PFSK-1 (cell line): Measurements from ENCODE around the gene BRDT.

Source experiments
- FOXP2 ChIP-seq: optimal IDR thresholded peaks from 2 replicates; pipeline ENCODE3; 2011; ENCODE audit warnings: borderline replicate concordance, control low read depth, inconsistent platforms; ENCODE audit not compliant: insufficient read depth; ENCODE audit errors: extremely low read length, extremely low read depth
- POLR2AphosphoS5 ChIP-seq: IDR thresholded peaks from 2 replicates; pipeline ENCODE4 v1.6.1; 2012; ENCODE audit warnings: low read depth, mild to moderate bottlenecking, control low read depth, low read length, moderate library complexity
- SIN3A ChIP-seq: IDR thresholded peaks from 2 replicates; pipeline ENCODE4 v1.6.1; 2012; ENCODE audit warnings: mild to moderate bottlenecking, low read length, moderate library complexity, borderline replicate concordance; ENCODE audit not compliant: insufficient read depth
- TAF1 ChIP-seq: IDR thresholded peaks from 2 replicates; pipeline ENCODE4 v1.6.1; 2012; ENCODE audit warnings: low read length, control low read depth, borderline replicate concordance; ENCODE audit not compliant: insufficient read depth
- TF ChIP-seq, protein P1 (sequence below), 2 experiments: IDR thresholded peaks; 2 replicates each; pipeline versions ENCODE4 v1.6.1 to v1.8.0; 2011 to 2012; ENCODE audit warnings: low read depth in 2 of 2, low read length in 2 of 2, control low read depth in 1 of 2, inconsistent platforms in 1 of 2, mild to moderate bottlenecking in 1 of 2, moderate library complexity in 1 of 2; ENCODE audit not compliant: insufficient read depth in 1 of 2

The BRDT gene

DNA sequence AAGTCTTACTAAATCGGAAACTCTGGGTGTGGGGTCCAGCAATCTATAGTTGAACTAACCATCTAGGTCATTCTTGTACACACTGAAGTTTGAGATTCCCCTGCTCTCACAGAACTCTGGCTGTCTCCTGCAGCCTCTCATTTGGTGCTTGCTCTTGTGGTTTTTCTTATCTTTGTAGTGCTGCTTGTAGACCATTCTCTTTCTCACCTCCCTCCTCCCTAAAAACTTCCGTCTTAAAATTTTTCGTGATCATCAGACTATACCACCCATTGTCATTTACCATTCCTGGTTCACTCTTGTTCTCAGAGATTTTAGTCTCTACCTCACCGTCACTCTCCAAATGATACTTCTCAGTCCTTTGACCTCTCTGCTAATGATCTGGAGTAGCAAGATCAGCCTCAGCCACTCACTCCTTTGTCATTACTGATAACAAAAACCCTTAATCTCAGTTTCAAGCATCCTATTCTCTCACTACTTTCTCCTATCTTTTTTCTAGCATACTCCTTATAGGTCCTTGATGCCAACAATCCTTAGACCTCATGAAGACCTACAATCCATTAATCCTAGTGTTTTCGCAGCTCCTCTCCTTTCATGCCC lies 67.6 kb downstream of the BRDT start:
- no peak for TF ChIP-seq TAF1
- no peak for TF ChIP-seq SIN3A
- TF ChIP-seq, protein P1, sequence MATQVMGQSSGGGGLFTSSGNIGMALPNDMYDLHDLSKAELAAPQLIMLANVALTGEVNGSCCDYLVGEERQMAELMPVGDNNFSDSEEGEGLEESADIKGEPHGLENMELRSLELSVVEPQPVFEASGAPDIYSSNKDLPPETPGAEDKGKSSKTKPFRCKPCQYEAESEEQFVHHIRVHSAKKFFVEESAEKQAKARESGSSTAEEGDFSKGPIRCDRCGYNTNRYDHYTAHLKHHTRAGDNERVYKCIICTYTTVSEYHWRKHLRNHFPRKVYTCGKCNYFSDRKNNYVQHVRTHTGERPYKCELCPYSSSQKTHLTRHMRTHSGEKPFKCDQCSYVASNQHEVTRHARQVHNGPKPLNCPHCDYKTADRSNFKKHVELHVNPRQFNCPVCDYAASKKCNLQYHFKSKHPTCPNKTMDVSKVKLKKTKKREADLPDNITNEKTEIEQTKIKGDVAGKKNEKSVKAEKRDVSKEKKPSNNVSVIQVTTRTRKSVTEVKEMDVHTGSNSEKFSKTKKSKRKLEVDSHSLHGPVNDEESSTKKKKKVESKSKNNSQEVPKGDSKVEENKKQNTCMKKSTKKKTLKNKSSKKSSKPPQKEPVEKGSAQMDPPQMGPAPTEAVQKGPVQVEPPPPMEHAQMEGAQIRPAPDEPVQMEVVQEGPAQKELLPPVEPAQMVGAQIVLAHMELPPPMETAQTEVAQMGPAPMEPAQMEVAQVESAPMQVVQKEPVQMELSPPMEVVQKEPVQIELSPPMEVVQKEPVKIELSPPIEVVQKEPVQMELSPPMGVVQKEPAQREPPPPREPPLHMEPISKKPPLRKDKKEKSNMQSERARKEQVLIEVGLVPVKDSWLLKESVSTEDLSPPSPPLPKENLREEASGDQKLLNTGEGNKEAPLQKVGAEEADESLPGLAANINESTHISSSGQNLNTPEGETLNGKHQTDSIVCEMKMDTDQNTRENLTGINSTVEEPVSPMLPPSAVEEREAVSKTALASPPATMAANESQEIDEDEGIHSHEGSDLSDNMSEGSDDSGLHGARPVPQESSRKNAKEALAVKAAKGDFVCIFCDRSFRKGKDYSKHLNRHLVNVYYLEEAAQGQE (IDR thresholded peaks at IDR 0.05; ENCODE audit: insufficient read depth in 1 of 2, low read depth in 2 of 2, low read length in 2 of 2), result no peak
- TF ChIP-seq FOXP2, result no peak
- no peak for TF ChIP-seq POLR2AphosphoS5

DNA sequence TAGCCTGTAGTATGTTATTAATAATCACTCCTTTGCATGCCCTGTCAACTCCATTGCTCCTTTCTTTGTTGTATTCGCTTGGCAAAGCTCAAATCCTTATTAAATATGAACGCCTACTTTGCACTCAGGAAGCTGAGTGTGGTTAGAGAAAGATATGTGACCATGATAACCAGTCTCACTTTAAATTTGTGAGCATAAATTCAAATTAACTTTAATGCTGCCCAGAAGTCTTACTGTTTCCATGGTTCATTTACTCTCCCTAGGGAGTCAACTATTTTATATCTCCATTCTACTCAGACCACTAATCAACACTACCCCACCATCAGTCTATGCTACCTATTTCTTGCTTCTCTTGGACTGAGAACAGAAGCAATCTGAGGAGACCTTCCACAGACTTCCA lies 68.5 kb downstream of the BRDT start:
- TF ChIP-seq TAF1 (no peak), SIN3A (no peak), FOXP2 (no peak), POLR2AphosphoS5 (no peak)
- TF ChIP-seq, protein P1 (IDR thresholded peaks at IDR 0.05; ENCODE audit: insufficient read depth in 1 of 2, low read depth in 2 of 2, low read length in 2 of 2), result no peak

DNA sequence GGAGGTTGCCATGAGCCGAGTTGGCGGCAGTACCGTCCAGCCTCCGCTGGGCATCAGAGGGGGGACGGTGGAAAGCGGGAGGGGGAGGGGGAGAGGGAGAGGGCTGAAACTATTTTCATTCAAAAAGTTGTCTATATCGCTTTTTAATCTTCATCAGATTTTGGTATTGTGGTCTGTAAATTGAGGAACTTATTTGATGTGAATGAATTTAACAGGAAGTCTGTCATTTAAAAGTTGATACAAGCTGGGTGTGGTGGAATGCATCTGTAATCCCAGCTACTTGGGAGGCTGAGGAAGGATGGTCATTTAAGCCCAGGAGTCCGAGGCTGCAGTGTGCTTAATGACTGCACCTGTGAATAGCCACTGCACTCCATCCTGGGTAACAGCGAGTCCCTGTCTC lies 77.6 kb downstream of the BRDT start:
- no peak for TF ChIP-seq FOXP2
- TF ChIP-seq, protein P1 (IDR thresholded peaks at IDR 0.05; ENCODE audit: insufficient read depth in 1 of 2, low read depth in 2 of 2, low read length in 2 of 2), result no peak
- TF ChIP-seq SIN3A, result no peak
- TF ChIP-seq POLR2AphosphoS5, result no peak
- no peak for TF ChIP-seq TAF1

DNA sequence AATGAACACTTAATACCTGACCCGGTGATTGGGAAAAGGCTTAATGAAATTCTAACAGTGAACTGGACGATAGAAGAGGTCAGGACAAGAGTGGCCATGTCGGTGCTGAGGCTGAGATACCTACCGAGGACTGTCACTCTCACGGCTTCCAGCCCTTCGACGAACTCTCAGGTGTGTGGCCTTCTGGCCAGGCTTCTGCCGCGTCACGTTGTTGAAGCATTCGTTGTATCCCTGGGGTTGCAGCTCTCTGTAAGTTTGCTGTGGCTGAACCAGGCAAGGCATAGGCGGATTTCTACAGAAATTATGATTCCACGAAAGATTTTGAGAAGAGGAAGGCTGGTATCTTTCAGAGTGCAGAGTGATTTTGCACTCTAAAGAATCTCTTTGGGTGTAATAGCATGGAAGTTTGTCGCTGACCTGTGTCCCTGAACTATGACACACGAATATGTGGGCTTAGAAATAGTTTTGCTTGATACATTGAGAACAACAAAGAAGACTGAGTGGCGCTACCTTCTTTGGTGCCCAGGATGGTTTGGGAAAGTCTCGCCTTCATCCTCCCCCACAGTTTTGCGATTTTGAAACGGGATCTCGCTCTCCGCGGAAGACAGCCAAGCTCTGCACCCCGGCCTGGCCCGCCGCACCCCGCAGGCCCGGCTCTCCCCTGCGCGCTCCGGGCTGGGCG lies 80.2 kb downstream of the BRDT start:
- TF ChIP-seq POLR2AphosphoS5, result no peak
- no peak for TF ChIP-seq SIN3A
- no peak for TF ChIP-seq TAF1
- TF ChIP-seq, protein P1 (IDR thresholded peaks at IDR 0.05; ENCODE audit: insufficient read depth in 1 of 2, low read depth in 2 of 2, low read length in 2 of 2), result no peak
- no peak for TF ChIP-seq FOXP2

DNA sequence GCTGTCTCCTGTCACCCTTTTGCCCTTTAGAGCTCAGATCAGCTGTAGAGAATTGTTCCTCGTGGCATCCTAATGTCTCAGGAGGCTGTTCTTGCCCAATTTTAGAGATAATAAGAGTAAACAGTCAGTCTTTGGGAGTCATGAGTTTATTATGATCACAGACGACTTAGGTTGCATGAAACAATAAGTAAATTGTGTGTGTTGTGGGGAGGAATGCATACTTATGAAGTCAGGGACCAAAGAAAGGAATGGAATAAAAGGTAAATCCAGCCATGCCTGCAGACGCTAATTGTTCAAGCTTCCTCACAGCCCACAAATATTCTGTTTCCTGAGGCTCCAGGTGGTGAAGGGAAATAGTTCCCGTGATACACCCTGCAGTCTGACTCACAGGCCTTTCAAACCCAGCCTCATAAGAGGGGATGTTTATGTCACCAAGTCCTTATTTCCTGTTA lies 81.5 kb downstream of the BRDT start:
- TF ChIP-seq FOXP2, result peak; percentile 40
- TF ChIP-seq POLR2AphosphoS5, result no peak
- TF ChIP-seq TAF1, result peak; percentile 26; the same call in 1 of the 2 replicates
